Epithelial cell of proximal tubule (primary cell): ENCODE results near the gene CDH13. TPM values are rescaled to one million over a fixed set of nuclear protein-coding genes. Genes with fewer than 3 reads are reported as not detected.

Source experiments
- DNase-seq: peaks from one replicate; pipeline ENCODE4 v3.0.0-alpha.2; 2011; ENCODE audit warnings: low read depth
- H3K4me3 ChIP-seq: 2 replicates; pipeline ENCODE4 v1.5.1; 2011; ENCODE audit warnings: low read depth, mild to moderate bottlenecking, low read length
- total RNA-seq: library from RNA; depleted of rRNA; stranded (reverse); fragments of >200 nt; gene quantifications from 2 replicates; pipeline ENCODE4 v1.2.3, GENCODE V29; 2015
- TF ChIP-seq, protein P1 (sequence below): conservative IDR thresholded peaks from 2 replicates; pipeline ENCODE4 v1.5.1; 2012; ENCODE audit warnings: low read depth, mild to moderate bottlenecking, low read length

The CDH13 gene
- total RNA-seq, 1 donor from 2014 or later: 85.4 TPM

DNA sequence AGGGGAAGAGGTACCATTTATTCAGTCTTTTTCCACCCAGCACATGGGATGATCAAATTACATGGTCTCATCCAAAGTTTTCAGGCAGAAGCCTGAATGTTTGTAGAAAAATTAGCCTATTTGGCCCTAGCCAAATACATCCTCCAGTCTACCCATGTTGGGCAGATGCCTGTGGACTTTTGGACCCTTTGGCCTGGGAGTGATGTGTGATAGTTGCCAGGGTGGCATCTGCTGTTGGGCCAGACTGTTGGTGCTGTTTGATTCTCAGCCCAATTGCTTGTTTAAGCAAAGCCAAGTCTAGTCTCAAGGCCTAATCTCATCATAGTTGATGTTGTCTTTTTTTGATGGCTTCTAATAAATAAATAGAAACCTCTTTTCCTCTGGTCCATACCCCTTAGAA, 419.0 kb downstream of the CDH13 start:
- TF ChIP-seq, protein P1, sequence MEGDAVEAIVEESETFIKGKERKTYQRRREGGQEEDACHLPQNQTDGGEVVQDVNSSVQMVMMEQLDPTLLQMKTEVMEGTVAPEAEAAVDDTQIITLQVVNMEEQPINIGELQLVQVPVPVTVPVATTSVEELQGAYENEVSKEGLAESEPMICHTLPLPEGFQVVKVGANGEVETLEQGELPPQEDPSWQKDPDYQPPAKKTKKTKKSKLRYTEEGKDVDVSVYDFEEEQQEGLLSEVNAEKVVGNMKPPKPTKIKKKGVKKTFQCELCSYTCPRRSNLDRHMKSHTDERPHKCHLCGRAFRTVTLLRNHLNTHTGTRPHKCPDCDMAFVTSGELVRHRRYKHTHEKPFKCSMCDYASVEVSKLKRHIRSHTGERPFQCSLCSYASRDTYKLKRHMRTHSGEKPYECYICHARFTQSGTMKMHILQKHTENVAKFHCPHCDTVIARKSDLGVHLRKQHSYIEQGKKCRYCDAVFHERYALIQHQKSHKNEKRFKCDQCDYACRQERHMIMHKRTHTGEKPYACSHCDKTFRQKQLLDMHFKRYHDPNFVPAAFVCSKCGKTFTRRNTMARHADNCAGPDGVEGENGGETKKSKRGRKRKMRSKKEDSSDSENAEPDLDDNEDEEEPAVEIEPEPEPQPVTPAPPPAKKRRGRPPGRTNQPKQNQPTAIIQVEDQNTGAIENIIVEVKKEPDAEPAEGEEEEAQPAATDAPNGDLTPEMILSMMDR: no peak
- no peak for DNase-seq
- no peak overlapping the region for H3K4me3 ChIP-seq

- no peak for DNase-seq
- TF ChIP-seq, protein P1: no peak
- H3K4me3 ChIP-seq: no peak overlapping the region
Measured at GRCh38 chr16:83046664-83047063, 419.9 kb downstream of the CDH13 start.

DNA sequence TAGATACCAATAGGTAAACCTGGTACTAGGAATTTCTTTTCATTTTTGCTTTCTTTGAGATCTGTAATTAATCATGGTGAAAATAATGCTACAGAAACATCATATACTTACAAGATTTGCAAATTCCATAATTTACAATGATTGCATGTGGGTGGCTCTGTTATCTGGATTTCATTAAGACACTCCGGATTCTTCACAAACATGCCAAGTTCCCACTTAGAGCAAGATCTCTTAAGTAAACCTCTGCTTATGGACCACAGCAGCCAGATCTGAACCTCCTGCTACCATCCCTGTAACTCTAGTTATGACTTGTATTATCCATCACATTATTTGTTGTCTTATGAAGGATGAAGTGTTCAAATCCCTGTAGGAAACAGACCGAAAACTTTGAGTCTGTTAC, 424.7 kb downstream of the CDH13 start:
- DNase-seq: no peak
- TF ChIP-seq, protein P1: no peak
- H3K4me3 ChIP-seq: no peak overlapping the region

GRCh38 chr16:83054283-83054682, 427.5 kb downstream of the CDH13 start:
- TF ChIP-seq, protein P1: no peak
- H3K4me3 ChIP-seq: no peak overlapping the region
- DNase-seq: no peak

DNA sequence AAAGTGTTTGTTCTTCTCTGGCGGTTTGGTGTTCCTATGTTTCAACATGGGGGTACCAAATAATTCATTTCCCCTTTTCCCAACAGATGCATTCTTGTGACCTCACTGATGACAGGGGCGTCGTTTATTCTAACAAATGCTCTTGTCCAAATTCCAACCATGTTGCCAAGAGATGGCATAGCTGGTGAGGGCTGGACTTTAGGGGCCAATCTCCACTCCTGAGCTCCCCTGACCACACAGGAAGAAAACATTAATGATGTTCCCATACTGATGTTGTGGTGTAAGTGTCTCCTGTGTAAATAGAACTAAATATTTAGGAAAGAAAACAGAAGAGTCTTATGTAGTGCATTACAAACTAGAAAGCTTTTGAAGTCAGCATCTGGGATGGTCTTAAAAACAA, 431.6 kb downstream of the CDH13 start:
- H3K4me3 ChIP-seq: no peak overlapping the region
- DNase-seq: no peak
- TF ChIP-seq, protein P1: no peak

- no peak for DNase-seq
- TF ChIP-seq, protein P1: no peak
- no peak overlapping the region for H3K4me3 ChIP-seq
Measured at GRCh38 chr16:83059237-83059636, 432.5 kb downstream of the CDH13 start.

DNA sequence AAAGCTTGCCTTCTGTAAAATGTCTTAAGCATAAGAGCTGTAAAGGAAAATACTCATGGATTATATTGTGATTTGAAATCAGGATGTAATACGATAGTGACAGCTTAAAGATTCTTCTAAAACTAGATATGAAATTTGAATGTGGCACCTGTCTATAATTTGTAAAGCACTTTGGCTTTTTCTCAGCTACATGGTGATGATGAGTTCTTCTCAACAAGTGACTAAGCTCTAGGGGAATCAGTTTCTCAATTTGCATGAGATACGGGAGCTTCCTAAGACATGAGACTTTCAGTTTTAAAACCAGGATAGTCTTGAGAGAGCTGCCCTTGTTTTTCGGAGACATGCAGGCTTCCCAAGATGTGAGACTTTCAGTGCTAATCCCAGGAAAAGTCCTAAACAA, 439.2 kb downstream of the CDH13 start:
- H3K4me3 ChIP-seq: no peak overlapping the region
- TF ChIP-seq, protein P1: no peak
- no peak for DNase-seq
